ACHN (cell line): ENCODE data around the gene CEACAM7.
"Not testable (repeated sequence)": the region's sequence is repeated elsewhere in the genome, so short reads cannot be mapped to it uniquely, and the experiment has no call there.

Experiments used
- DNase-seq: peaks from one replicate; pipeline ENCODE4 v3.0.0-alpha.2; 2015
- in situ Hi-C: cut with HindIII; loops from 2 replicates; pipeline ENCODE4 v1.10.0; 2017; ENCODE audit warnings: low sequenced_read_pairs, low pct_ligation_motif_present, low pct_unique_long_range_greater_than_20kb

CEACAM7 gene

GRCh38 chr19:41688098-41688497, at the start of gene CEACAM7:
CEACAM7 (minus strand) TSS chr19:41688270; CDS start chr19:41688165, 105 bp downstream.
- in situ Hi-C loops, result no loop called here

DNA sequence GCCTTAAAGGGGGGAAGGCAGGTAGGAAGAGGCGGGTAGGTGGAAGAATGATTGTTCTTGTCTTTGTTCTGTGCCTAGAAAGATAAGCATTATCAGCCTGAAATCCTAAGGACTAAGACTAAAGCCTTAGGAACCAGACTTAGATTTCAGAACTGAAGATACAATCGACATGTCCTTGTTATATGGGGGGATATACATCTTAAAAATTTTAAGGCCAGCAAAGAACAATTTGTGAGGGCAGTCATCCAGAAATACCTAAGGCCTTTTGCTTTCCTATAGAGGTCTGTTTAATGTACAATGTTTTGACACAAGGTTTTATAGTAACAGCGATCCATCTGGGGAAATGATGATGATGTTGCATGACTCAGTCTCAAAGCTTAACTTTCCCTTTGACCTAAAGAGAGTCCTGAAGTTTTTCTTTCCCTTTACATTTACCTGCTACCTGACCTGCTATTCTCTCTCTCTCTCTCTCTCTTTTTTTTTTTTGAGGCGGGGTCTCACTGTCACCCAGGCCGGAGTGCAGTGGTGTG, 47.1 kb upstream of the CEACAM7 start:
- in situ Hi-C loops, result no loop called here

More at GRCh38 chr19:41688098-41688497, at the start of gene CEACAM7:
- no peak for DNase-seq

DNA sequence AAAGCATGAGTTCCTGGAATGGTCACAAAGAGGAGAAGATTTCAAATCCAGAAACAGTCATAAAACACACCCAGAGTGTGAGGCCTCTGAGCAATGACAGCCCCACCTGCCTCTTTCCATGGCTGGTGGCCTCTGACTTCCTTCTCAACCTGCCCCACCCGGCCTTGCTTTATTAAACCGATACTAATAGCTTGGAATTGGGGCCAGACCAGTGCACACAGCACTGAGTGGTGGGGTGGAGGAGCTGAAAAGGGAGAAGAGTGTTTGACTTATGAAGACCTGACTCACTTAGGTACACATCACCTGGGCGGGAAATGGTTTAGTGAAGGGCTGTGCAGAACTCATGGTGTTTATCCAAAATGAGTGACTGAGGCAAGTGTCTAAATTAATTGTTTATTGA, 46.5 kb upstream of the CEACAM7 start:
- in situ Hi-C loops, result no loop called here
- DNase-seq, result no peak

More for the DNA sequence above, 47.1 kb upstream of the CEACAM7 start:
- no peak for DNase-seq

GRCh38 chr19:41734156-41734555, 46.1 kb upstream of the CEACAM7 start:
- in situ Hi-C loops, result no loop called here
- DNase-seq, result no peak

- in situ Hi-C loops, result no loop called here
These were observed 38.4 kb upstream of the CEACAM7 start for GRCh38 chr19:41726493-41726892.

GRCh38 chr19:41720103-41720502, 32.0 kb upstream of the CEACAM7 start:
- in situ Hi-C loops, result no loop called here
- DNase-seq, result no peak

More at GRCh38 chr19:41726493-41726892, 38.4 kb upstream of the CEACAM7 start:
- no peak for DNase-seq

DNA sequence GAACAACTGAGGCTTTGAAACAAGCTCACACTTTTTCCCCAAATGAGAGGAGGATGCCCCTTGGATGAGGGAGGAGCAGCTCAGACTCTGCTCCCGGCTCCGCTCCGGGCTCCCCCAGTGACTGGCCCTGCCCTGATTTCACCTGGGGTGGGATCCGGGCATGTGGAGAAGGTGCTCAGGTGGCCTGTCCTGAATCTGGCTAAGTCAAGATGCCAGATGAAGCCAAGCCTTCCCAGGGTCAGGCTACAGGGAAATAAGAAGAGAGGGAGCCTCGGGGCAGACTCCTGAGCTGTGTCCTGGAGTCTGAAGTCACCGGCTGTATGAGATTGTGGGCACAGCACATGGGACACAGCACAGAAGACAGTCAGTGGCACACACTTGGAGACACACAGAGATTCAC, 30.7 kb upstream of the CEACAM7 start:
- in situ Hi-C loops, result no loop called here
- no peak for DNase-seq

- in situ Hi-C loops, result no loop called here
- DNase-seq, result no peak
These were observed 26.5 kb upstream of the CEACAM7 start for GRCh38 chr19:41714598-41714997.

DNA sequence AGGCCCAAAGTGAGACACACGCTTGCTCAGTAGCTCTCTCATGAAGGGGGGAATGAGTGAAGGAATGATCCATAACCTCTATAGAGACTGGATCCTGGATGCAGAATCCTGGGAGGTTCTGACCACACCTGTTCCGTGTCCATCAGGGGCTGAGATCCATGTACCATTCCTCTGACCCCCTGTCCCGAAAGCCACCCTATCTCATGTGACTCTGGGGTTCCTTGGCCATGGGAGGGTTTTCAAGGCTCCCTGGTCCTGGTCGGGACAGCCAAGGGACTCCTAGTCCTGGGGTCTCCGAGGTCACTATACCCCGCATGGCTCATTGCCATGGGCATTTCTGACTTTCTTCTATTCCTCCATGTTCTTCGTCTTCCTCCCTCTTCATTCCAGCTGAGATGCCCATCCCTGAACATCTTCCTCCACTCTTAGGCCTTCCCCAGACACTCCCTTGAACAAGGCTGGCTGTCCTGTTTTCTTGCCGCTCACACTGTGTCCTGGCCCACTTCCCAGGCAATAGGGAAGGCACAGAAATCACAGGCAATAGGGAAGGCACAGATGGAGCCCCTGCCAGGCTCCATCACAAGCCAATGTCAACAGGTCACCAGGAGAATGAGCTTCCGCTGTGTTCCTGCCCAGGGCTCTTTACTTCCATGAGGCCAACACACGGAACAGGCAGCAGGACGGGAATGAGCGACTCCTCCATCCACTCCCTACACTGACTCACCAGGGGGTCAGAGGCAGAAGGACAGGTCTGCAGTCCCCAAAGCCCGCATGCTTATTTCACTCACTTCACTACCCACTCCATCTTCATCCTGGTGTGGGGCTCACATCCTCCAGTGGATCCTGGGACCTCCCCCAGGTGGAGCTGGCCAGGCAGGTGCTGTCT, 23.5 kb upstream of the CEACAM7 start:
- in situ Hi-C loops, result no loop called here
- DNase-seq, result no peak

DNA sequence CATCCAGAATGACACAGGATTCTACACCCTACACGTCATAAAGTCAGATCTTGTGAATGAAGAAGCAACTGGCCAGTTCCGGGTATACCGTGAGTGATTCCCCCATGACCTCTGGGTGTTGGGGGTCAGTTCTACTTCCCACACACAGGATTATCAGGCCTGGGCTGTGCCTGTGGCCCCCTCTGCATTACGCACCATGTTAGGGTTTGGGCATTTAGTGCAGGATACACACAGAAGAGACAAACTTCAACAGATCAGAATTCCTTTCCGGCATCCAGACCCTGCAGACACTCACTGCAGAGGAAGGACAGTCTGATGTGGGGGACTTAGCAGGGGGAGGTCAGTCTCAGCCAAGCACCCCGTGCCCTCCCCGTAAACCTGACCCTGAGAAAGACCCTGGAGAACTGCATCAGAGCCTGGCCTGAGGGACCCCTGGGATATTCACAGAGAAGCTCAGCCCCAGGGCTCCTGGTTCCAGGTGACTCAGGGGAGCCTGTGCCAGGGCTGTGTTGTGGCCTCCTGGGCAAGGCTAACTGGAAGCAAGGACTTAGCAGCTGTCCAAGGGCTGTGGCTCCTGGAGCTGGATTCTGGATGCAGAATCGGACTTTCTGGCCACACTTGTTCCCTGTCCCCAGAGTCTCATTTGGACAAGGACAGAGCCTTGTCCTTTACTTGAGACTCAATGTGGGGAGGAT, 22.0 kb upstream of the CEACAM7 start:
- in situ Hi-C loops, result no loop called here

GRCh38 chr19:41709516-41709915, 21.4 kb upstream of the CEACAM7 start:
- DNase-seq, in situ Hi-C loops: not testable (repeated sequence)

More for the DNA sequence above, 22.0 kb upstream of the CEACAM7 start:
- DNase-seq, result no peak

GRCh38 chr19:41708481-41708880, 20.4 kb upstream of the CEACAM7 start, which contains the start of gene CEACAM5:
CEACAM5 (plus strand) TSS chr19:41708626; CDS start chr19:41708732, 106 bp downstream.
- DNase-seq, result no peak
- in situ Hi-C loops, result no loop called here

- in situ Hi-C loops, result no loop called here
- DNase-seq, result no peak
These were observed 19.9 kb upstream of the CEACAM7 start for GRCh38 chr19:41707871-41708371.

DNA sequence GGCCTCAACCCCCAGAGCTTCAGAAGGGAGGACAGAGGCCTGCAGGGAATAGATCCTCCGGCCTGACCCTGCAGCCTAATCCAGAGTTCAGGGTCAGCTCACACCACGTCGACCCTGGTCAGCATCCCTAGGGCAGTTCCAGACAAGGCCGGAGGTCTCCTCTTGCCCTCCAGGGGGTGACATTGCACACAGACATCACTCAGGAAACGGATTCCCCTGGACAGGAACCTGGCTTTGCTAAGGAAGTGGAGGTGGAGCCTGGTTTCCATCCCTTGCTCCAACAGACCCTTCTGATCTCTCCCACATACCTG, 19.4 kb upstream of the CEACAM7 start:
- no peak for DNase-seq

DNA sequence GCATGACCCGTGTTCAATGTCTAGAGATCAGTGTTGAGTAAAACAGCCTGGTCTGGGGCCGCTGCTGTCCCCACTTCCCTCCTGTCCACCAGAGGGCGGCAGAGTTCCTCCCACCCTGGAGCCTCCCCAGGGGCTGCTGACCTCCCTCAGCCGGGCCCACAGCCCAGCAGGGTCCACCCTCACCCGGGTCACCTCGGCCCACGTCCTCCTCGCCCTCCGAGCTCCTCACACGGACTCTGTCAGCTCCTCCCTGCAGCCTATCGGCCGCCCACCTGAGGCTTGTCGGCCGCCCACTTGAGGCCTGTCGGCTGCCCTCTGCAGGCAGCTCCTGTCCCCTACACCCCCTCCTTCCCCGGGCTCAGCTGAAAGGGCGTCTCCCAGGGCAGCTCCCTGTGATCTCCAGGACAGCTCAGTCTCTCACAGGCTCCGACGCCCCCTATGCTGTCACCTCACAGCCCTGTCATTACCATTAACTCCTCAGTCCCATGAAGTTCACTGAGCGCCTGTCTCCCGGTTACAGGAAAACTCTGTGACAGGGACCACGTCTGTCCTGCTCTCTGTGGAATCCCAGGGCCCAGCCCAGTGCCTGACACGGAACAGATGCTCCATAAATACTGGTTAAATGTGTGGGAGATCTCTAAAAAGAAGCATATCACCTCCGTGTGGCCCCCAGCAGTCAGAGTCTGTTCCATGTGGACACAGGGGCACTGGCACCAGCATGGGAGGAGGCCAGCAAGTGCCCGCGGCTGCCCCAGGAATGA, 18.9 kb upstream of the CEACAM7 start:
- DNase-seq, result peak; percentile 62
- in situ Hi-C loops, result no loop called here

More for the DNA sequence above, 19.4 kb upstream of the CEACAM7 start:
- in situ Hi-C loops, result no loop called here

DNA sequence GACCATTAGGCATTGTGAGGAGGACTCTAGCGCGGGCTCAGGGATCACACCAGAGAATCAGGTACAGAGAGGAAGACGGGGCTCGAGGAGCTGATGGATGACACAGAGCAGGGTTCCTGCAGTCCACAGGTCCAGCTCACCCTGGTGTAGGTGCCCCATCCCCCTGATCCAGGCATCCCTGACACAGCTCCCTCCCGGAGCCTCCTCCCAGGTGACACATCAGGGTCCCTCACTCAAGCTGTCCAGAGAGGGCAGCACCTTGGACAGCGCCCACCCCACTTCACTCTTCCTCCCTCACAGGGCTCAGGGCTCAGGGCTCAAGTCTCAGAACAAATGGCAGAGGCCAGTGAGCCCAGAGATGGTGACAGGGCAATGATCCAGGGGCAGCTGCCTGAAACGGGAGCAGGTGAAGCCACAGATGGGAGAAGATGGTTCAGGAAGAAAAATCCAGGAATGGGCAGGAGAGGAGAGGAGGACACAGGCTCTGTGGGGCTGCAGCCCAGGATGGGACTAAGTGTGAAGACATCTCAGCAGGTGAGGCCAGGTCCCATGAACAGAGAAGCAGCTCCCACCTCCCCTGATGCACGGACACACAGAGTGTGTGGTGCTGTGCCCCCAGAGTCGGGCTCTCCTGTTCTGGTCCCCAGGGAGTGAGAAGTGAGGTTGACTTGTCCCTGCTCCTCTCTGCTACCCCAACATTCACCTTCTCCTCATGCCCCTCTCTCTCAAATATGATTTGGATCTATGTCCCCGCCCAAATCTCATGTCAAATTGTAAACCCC, 17.5 kb upstream of the CEACAM7 start:
- DNase-seq, result peak; percentile 46
- in situ Hi-C loops, result no loop called here

DNA sequence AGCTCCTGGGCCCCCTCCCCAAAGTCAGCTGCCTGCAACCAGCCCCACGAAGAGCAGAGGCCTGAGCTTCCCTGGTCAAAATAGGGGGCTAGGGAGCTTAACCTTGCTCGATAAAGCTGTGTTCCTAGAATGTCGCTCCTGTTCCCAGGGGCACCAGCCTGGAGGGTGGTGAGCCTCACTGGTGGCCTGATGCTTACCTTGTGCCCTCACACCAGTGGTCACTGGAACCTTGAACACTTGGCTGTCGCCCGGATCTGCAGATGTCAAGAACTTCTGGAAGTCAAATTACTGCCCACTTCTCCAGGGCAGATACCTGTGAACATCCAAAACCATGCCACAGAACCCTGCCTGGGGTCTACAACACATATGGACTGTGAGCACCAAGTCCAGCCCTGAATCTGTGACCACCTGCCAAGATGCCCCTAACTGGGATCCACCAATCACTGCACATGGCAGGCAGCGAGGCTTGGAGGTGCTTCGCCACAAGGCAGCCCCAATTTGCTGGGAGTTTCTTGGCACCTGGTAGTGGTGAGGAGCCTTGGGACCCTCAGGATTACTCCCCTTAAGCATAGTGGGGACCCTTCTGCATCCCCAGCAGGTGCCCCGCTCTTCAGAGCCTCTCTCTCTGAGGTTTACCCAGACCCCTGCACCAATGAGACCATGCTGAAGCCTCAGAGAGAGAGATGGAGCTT, 15.7 kb upstream of the CEACAM7 start:
- no peak for DNase-seq
- in situ Hi-C loops, result no loop called here
